AG04450 (cell line): ENCODE data around the gene NES. TPM values are rescaled to one million over a fixed set of nuclear protein-coding genes. Genes with fewer than 3 reads are reported as not detected.
A peak's percentile ranks its signal among the peaks of the same experiment; 100 is the strongest.

Experiments
- CTCF ChIA-PET: fragments of 300-600, 350-600 bp; formaldehyde crosslinking; extraction: SDS; loops from one replicate; lab custom pipeline; 2022; ENCODE audit warnings: antibody characterized with exemption, inconsistent platforms; lab: Charles Lee
- POLR2A ChIA-PET: fragments of 350-600 bp; formaldehyde crosslinking; extraction: SDS; loops from one replicate; lab custom pipeline; 2021; ENCODE audit warnings: antibody characterized with exemption, inconsistent platforms; lab: Yijun Ruan, JAX
- DNase-seq: peaks from one replicate; pipeline ENCODE4 v3.0.0-alpha.2; 2011; ENCODE audit warnings: low read depth, low spot score
- H3K27ac ChIP-seq: one replicate; pipeline ENCODE4 v1.5.1; 2012; ENCODE audit warnings: low read depth, low read length, control low read depth
- H3K27me3 ChIP-seq: one replicate; pipeline ENCODE4 v1.6.0; 2012; ENCODE audit warnings: low read length; ENCODE audit not compliant: control insufficient read depth, insufficient read depth
- H3K4me3 ChIP-seq: 2 replicates; pipeline ENCODE4 v1.5.1; 2011; ENCODE audit warnings: mild to moderate bottlenecking, low read depth, low read length, control low read depth
- H3K9me3 ChIP-seq: 2 replicates; pipeline ENCODE4 v1.5.1; 2012; ENCODE audit warnings: low read length; ENCODE audit not compliant: control insufficient read depth, insufficient read depth
- CTCF ChIP-seq: IDR thresholded peaks from 2 replicates; pipeline ENCODE4 v1.5.1; 2011; ENCODE audit warnings: low read depth, low read length, control low read depth, inconsistent platforms
- polyA plus RNA-seq: library from polyadenylated mRNA; depleted of rRNA; stranded (reverse); fragments of >200 nt; gene quantifications from 2 replicates; pipeline ENCODE4 v1.2.3, GENCODE V29; 2011

Gene NES
- polyA plus RNA-seq, 1 experiment = 15.7 TPM

DNA sequence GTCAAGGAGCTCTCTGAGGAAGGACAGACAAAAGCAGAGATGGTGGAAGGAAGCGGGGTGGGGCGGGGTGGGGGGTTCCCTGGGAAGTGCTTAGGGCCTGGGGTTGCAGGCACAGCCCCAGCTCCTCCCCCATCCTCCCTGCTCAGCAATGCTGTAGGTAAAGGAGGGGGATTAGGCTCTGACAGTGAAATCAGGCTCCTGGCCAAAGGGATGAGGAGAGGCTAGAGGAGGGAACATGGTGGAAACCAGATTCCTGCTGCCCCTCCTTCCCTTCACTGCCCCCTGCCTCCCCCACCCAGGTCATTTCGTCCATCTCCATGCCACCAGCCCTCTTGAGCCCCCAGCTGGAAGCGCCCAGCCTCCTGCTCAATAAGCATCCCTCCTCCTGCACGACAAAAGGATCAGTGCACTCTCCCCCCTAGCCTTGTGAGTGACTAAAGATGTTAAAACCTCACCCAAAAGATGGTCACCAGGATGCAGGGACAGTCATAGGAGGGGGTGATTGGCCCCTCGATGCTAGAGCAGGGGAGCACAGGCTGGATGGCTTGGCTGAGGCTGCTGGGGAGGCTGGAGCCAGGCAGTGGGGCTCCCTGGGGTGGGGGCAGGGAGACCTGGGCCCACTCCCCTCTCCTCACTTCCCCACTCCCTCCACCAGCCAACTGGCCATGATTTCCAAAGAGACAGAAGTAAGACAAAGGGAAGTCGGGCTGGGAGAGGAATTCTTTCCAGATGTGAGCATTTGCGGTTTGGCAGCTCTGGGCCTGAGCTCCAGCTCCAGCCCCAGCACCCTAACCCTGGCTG lies 30.4 kb upstream of the NES start:
- POLR2A ChIA-PET = interaction anchor here (1.0 to 4.3 kb wide), 3 partner anchors 13 to 18 kb away, joined by 4 to 18 read pairs (median 8); no protein-coding TSS in a partner anchor
- TF ChIP-seq CTCF = no peak
- no peaks in the 10 kb centered on the region for H3K9me3 ChIP-seq
- no peak for DNase-seq
- peak overlapping the region; percentile 82 for H3K27ac ChIP-seq
- CTCF ChIA-PET = interaction anchor here (0.6 to 13.7 kb wide), 10 partner anchors 8 to 188 kb away, joined by 3 to 233 read pairs (median 10); partner anchors contain the start of genes ISG20L2, METTL25B and NES
- H3K27me3 ChIP-seq = no peaks in the 10 kb centered on the region
- no peak overlapping the region for H3K4me3 ChIP-seq

DNA sequence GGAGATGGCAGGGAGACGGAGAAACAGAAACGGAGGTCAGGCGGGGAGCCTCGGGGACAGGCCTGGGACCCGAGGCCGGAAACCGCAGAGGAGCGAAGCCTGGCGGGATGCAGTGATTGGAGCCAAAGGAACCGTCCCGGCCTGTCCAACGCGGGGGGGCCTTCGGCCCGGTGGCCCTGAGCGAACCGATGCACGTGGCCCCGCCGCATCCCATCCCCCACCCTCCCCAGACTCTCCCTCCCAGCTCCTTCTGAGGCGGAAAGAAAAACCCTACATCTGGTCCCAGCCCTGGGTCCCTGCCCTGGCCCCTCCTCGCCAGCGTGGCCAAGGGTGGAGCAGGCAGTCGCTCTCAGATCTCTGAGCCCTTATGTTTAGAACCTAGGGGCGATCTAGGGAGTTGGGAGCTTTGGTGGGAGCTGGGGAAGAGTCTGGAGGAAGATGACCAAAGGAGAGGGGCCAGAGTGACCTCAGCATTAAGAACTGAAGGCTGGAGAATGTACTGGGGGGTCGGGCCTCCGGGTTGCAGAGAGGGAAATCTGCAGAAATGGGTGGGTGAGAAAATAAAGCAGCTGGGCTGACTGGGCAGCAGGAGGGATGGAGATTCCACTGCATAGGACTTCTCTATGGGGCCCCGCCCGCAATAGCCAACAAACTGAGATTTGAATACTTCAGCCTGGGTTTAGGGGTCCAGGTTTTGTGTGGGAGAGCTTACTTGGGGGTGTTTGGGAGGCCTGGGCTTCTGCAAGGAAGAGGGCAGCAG lies 29.6 kb upstream of the NES start:
- POLR2A ChIA-PET = interaction anchor here (1.0 to 4.3 kb wide), 3 partner anchors 12 to 17 kb away, joined by 4 to 18 read pairs (median 8); no protein-coding TSS in a partner anchor
- TF ChIP-seq CTCF = no peak
- Histone ChIP-seq H3K9me3 (no peaks in the 10 kb centered on the region), H3K27ac (peak overlapping the region; percentile 57), H3K4me3 (no peak overlapping the region), H3K27me3 (no peaks in the 10 kb centered on the region)
- CTCF ChIA-PET = interaction anchor here (0.6 to 13.7 kb wide), 21 partner anchors 9 to 189 kb away, joined by 3 to 233 read pairs (median 7); partner anchors contain the start of genes ISG20L2, METTL25B and NES
- DNase-seq = no peak

- ChIA-PET POLR2A (interaction anchor here (0.5 to 4.3 kb wide), 5 partner anchors 12 to 105 kb away, joined by 3 to 18 read pairs (median 5); partner anchors contain the start of genes ISG20L2 and METTL25B), CTCF (interaction anchor here (0.8 to 13.7 kb wide), 23 partner anchors 8 to 361 kb away, joined by 3 to 233 read pairs (median 7); partner anchors contain the start of genes ISG20L2, METTL25B and NES)
- peak overlapping the region; percentile 57 for H3K27ac ChIP-seq
Observed at GRCh38 chr1:156705918-156706656, 28.9 kb upstream of the NES start.

More at GRCh38 chr1:156705918-156706656, 28.9 kb upstream of the NES start:
- Histone ChIP-seq H3K27me3 (no peaks in the 10 kb centered on the region), H3K4me3 (peak overlapping the region; percentile 52), H3K9me3 (no peaks in the 10 kb centered on the region)
- DNase-seq = no peak
- TF ChIP-seq CTCF = peak; percentile 76
